Coronary artery (tissue), 2 donors: ENCODE results near the gene MAN2A2.

ENCODE experiments used
- DNase-seq: peaks from one replicate; pipeline ENCODE4 v3.0.0-alpha.2; 2017; ENCODE audit warnings: low spot score
- H3K27ac ChIP-seq, 2 donors: fragments of 200-600 bp; sonication (generic); one replicate each; pipeline ENCODE4 v1.5.1; 2016 to 2019
- H3K4me3 ChIP-seq: fragments of 200-600 bp; sonication (generic); 2 replicates; pipeline ENCODE4 v1.5.1; 2016; ENCODE audit warnings: mild to moderate bottlenecking, moderate library complexity
- TF ChIP-seq, protein P1 (sequence below): fragments of 200-600 bp; sonication (generic); IDR thresholded peaks from one replicate; pipeline ENCODE4 v1.5.1; 2019; ENCODE audit warnings: antibody characterized with exemption

Gene MAN2A2

DNA sequence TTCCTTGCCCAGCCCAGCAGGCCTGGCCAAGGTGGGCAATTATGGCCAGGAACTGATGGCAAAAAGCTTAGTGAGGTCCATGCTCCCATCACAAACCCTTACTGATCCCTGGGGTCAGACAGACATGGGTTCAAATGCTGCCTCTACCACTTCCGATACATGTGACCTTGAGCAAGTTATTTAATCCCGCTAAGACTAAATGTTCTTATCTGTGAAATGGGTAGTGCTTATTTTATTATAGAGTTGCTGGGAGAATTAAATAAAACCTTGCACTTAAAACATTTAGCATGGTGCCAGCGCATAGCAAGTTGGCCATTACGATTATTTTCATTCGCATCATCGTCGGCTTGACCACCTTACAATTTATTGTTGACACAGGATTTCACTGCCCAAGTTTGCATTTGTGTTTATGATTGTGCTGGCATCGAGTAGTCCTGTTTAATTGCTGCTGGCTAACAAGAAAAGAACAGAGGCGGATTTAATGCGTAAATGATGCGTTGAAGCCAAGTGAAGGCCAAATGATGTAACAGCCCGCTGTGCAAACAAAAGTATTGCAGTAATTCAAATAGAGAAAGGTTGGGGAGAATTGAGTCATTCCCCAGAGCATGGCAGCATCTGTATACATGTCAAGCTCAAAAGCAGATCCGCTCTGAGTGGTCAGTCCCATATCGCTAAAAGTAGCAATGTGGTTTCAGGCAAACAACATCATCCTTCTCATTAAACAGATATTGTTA lies 42.0 kb upstream of the MAN2A2 start:
- no peak for DNase-seq
- H3K4me3 ChIP-seq: no peak overlapping the region
- no peak overlapping the region for H3K27ac ChIP-seq
- TF ChIP-seq, protein P1, sequence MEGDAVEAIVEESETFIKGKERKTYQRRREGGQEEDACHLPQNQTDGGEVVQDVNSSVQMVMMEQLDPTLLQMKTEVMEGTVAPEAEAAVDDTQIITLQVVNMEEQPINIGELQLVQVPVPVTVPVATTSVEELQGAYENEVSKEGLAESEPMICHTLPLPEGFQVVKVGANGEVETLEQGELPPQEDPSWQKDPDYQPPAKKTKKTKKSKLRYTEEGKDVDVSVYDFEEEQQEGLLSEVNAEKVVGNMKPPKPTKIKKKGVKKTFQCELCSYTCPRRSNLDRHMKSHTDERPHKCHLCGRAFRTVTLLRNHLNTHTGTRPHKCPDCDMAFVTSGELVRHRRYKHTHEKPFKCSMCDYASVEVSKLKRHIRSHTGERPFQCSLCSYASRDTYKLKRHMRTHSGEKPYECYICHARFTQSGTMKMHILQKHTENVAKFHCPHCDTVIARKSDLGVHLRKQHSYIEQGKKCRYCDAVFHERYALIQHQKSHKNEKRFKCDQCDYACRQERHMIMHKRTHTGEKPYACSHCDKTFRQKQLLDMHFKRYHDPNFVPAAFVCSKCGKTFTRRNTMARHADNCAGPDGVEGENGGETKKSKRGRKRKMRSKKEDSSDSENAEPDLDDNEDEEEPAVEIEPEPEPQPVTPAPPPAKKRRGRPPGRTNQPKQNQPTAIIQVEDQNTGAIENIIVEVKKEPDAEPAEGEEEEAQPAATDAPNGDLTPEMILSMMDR: no peak

DNA sequence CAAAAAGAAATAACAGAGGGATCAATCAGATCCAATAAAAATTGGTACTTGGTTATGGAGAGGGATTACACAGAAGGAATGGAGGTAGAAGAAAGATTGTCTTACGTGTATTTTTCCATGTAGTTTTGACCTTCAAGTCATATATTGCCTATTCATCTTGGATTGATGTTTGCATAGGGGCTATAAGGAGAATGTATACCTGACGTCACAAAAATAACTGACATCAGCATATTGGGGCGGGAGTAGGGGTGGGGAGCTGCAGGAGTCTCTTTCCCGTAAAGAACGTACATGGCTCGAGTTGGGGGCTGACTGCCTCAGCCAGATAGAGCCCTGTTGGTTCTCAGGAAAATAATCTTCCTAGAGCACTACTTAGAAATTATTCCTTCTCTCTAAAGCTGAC lies 40.6 kb upstream of the MAN2A2 start:
- TF ChIP-seq, protein P1: no peak
- no peak for DNase-seq
- H3K27ac ChIP-seq: no peak overlapping the region
- no peak overlapping the region for H3K4me3 ChIP-seq

DNA sequence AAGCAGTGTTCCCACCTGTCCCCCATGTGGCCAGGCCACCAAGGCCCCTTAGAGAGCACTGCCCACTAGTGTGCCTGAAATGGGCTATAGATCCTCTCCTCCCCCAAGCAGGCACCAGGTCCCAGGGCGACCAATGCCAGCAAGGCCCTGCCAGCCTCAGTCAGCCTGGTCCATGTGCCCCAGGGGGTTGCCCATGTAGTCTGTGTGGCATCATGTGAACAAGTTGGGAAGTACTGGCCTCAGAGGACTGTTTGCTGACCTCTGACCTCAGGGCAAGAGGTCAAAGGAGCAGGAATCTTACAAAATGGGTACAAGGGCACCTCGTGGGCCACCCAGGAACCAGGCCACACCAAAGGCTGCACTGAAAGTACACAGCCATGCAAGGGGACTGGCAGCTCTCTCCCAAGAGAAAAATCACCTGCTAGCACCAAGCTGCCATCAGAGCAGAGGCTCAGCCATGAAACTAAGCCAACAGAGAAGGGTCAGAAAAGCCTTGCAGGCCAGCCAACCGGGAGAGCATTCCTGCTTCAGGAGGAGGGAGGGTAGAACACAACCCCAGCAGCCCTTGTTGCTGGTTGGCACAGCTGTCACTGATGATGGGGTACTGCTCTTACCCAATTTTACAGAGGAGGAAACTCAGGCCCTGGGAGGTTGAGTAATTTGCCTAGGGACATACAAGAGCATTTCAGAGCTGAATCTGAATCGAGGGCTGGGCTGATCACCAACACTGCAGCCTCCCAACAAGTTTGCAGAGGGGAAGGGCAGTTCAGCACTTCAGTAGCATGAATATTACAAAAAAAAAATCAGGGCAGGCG lies 39.9 kb upstream of the MAN2A2 start:
- DNase-seq: no peak
- TF ChIP-seq, protein P1: no peak
- H3K4me3 ChIP-seq: no peak overlapping the region
- H3K27ac ChIP-seq: peak overlapping the region in 1 of 2 donors; percentile 5

DNA sequence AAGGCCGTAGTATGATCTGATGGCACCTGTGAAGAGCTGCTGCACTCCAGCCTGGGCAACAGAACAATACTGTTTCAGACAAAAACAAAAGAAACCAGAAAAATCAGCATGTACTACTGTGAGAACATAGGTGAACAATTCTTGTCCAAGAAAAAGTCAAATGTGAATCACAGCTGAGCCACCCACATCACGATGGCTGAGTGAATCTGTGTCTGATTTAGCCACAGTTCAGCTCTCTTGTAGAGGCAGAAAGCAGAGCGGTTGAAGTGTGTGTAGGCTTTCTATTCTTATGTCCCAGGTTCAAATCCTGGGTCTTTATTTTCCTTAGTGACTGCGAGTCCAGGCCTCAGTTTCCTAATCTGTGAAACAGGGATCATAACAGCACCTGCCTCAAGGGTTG lies 39.1 kb upstream of the MAN2A2 start:
- no peak for DNase-seq
- TF ChIP-seq, protein P1: no peak
- Histone ChIP-seq H3K4me3 (no peak overlapping the region), H3K27ac (peak overlapping the region in 1 of 2 donors; percentile 5)

DNA sequence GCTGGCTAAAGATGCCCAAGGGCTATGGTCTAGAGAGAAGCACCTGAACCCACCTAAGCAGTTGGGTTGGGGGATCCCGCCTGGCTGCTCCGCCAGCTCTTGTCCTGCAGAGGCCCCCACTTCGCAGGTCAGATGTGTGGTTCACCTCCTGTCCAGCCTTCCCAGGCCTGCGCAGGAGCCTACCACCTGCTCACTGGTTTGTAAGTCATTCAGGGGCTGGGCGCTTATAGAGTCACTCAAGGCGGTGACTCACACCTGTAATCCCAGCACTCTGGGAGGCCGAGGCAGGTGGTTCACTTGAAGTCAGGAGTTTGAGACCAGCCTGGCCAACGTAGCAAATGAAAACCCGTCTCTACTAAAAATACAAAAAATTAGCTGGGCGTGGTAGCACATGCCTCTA lies 38.6 kb upstream of the MAN2A2 start:
- no peak overlapping the region for H3K4me3 ChIP-seq
- TF ChIP-seq, protein P1: no peak
- DNase-seq: no peak
- H3K27ac ChIP-seq: no peak overlapping the region

DNA sequence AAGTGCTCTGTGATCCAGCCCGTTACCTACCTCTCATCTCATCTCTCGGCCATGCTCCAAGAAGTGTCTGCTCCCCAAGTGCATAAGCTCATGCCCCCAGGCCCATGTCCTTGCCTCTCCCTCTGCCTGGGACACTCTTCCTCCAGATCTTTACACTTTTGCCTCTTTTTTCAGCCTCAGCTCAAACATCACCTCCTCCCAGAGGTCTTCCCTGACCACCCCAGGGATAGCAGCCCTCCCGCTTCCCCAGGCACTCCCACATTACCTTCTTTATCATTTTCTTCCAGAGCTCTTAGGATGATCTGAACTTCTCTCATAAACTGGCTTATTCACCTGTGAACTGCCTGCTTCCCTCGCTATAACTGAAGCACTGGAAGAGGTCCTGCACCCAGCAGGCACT lies 37.4 kb upstream of the MAN2A2 start:
- no peak overlapping the region for H3K27ac ChIP-seq
- DNase-seq: no peak

More for the DNA sequence above, 37.4 kb upstream of the MAN2A2 start:
- TF ChIP-seq, protein P1: no peak
- no peak overlapping the region for H3K4me3 ChIP-seq
